WTC11 (cell line): ENCODE measurements around the gene XPR1.

Experiments
- ATF3 ChIP-seq: sonication (generic); formaldehyde crosslinking; conservative IDR thresholded peaks from 2 replicates; pipeline ENCODE4 v1.8.1; 2022; ENCODE audit warnings: mild to moderate bottlenecking, missing genetic modification reagents
- CTCF ChIP-seq: fragments of 200-600 bp; IDR thresholded peaks from 2 replicates; pipeline ENCODE4 v1.8.0; 2022; ENCODE audit warnings: antibody characterized with exemption
- ERG ChIP-seq: fragments of 250-450 bp; sonication (Bioruptor Pico); IDR thresholded peaks from 2 replicates; pipeline ENCODE4 v1.8.0; 2021; ENCODE audit warnings: mild to moderate bottlenecking
- FOXP4 ChIP-seq: sonication (generic); formaldehyde crosslinking; IDR thresholded peaks from 2 replicates; pipeline ENCODE4 v1.8.0; 2022; ENCODE audit warnings: mild to moderate bottlenecking, missing genetic modification reagents
- NFYB ChIP-seq: sonication (generic); formaldehyde crosslinking; conservative IDR thresholded peaks from 2 replicates; pipeline ENCODE4 v1.8.0; 2022; ENCODE audit warnings: low read depth, missing genetic modification reagents
- NR1H2 ChIP-seq: sonication (generic); formaldehyde crosslinking; IDR thresholded peaks from 2 replicates; pipeline ENCODE4 v1.9.0; 2021; ENCODE audit warnings: mild to moderate bottlenecking, moderate library complexity, missing genetic modification reagents
- USF1 ChIP-seq: sonication (generic); formaldehyde crosslinking; IDR thresholded peaks from 2 replicates; pipeline ENCODE4 v1.8.0; 2022; ENCODE audit warnings: mild to moderate bottlenecking, missing genetic modification reagents
- TF ChIP-seq, protein P1 (sequence below): sonication (generic); formaldehyde crosslinking; IDR thresholded peaks from 2 replicates; pipeline ENCODE4 v1.8.1; 2022; ENCODE audit warnings: mild to moderate bottlenecking, moderate library complexity, missing genetic modification reagents

DNA sequence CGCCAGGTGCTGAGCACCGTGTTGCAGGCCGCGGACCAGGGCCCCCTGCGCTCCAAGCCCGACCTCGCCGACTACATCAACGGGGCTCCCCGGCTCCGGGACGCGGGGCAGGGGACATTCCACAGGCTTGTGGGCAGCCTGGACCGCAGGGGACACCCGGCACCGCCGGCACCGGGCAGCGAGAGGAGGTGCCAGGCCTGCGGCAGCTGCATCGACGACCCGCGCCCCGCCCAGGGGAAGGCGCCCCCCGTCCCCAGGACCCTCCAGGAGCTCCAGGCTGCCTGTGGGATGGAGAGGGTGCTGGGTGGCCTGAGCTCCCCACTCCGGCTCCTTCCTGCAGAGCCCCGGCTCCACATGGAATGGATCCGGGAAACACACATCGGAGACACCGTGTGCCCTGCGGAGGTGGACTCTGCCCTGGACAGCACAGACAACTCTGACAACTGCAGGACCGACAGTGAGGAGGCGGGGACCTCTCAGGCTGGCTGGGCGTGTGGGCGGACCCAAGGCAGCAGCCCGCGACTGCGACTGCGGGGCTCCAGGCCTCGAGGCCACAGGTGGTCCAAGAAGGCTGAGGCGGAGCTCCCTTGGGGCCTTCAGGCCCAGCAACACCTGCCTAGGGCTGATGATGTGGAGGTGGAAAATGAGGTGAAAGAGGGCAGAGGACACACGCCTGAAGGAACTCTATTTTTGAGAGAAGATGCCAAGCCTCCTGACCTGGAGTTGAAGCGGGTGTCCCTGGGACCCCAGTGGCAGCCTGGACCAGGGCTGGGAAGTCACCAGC lies 303.7 kb downstream of the XPR1 start:
- TF ChIP-seq CTCF (no peak), NR1H2 (no peak), FOXP4 (CRISPR knock-in tag) (no peak), USF1 (CRISPR knock-in tag) (no peak), ATF3 (CRISPR knock-in tag) (no peak), NFYB (CRISPR knock-in tag) (no peak), ERG (CRISPR knock-in tag) (no peak)
- TF ChIP-seq, protein P1, sequence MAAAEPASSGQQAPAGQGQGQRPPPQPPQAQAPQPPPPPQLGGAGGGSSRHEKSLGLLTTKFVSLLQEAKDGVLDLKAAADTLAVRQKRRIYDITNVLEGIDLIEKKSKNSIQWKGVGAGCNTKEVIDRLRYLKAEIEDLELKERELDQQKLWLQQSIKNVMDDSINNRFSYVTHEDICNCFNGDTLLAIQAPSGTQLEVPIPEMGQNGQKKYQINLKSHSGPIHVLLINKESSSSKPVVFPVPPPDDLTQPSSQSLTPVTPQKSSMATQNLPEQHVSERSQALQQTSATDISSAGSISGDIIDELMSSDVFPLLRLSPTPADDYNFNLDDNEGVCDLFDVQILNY = no peak
